Spleen (tissue), 7 donors: ENCODE measurements around the gene PIP4P1.

Source experiments
- CTCF ChIP-seq, 11 experiments: fragments of 200-600 bp in 7 of 11; fragments of 450-650 bp in 4 of 11; sonication (generic) in 4 of 11; IDR thresholded peaks in 8 of 11; conservative IDR thresholded peaks in 3 of 11; 1 replicate in 7 of 11; 2 replicates in 4 of 11; pipeline versions ENCODE4 v1.4.0 to v1.8.0; 2016 to 2021; ENCODE audit warnings: antibody characterized with exemption in 11 of 11, inconsistent platforms in 4 of 11, mild to moderate bottlenecking in 1 of 11
- POLR2A ChIP-seq, 3 donors: fragments of 450-650 bp; IDR thresholded peaks; one replicate each; pipeline ENCODE4 v1.5.1; 2017; ENCODE audit warnings: antibody characterized with exemption in 3 of 3, mild to moderate bottlenecking in 1 of 3
- POLR2AphosphoS5 ChIP-seq, 3 donors: sonication (generic); formaldehyde crosslinking; IDR thresholded peaks; one replicate each; pipeline ENCODE4 v1.5.1; 2017; ENCODE audit warnings: antibody characterized with exemption in 3 of 3
- donor health status: DM: no; HTN: no; CAD: no; lungs with moderate emphysema.
- donor health status: DM: no; HTN: no; CAD: no.
- donor health status: DM: no; HTN: no; CAD: no.

GRCh38 chr14:20493634-20494033, 32.4 kb upstream of the PIP4P1 start:
- TF ChIP-seq CTCF (IDR thresholded peaks at IDR 0.05 in 8 of 11, conservative IDR thresholded peaks at IDR 0.05 in 3 of 11) (no peak), POLR2AphosphoS5 (IDR thresholded peaks at IDR 0.05) (no peak), POLR2A (IDR thresholded peaks at IDR 0.05) (no peak)
